Neuronal stem cell (in vitro differentiated cells): ENCODE measurements around the gene RGMB.

Source experiments
- DNase-seq: peaks from one replicate; pipeline ENCODE4 v3.0.0-alpha.2; 2013; ENCODE audit warnings: low spot score
- H2AFZ ChIP-seq: one replicate; pipeline ENCODE4 v1.6.1; 2013; ENCODE audit warnings: mild to moderate bottlenecking, low read length, inconsistent platforms
- H2AK5ac ChIP-seq: 2 replicates; pipeline ENCODE4 v1.6.1; 2013; ENCODE audit warnings: low read depth, mild to moderate bottlenecking, inconsistent platforms, low read length, moderate library complexity, mixed read lengths
- H2BK120ac ChIP-seq: 2 replicates; pipeline ENCODE4 v1.6.1; 2013; ENCODE audit warnings: low read depth, mild to moderate bottlenecking, inconsistent platforms, low read length, moderate library complexity, mixed read lengths
- H2BK12ac ChIP-seq: one replicate; pipeline ENCODE4 v1.6.1; 2013; ENCODE audit warnings: low read length, inconsistent platforms
- H2BK15ac ChIP-seq: 2 replicates; pipeline ENCODE4 v1.6.1; 2013; ENCODE audit warnings: mild to moderate bottlenecking, low read length, inconsistent platforms, mixed read lengths
- H2BK5ac ChIP-seq: one replicate; pipeline ENCODE4 v1.6.1; 2013; ENCODE audit warnings: inconsistent platforms, mild to moderate bottlenecking, low read length, moderate library complexity
- H3K14ac ChIP-seq: one replicate; pipeline ENCODE4 v1.6.1; 2013; ENCODE audit warnings: low read length, inconsistent platforms
- H3K18ac ChIP-seq: 2 replicates; pipeline ENCODE4 v1.6.1; 2013; ENCODE audit warnings: low read length, inconsistent platforms
- H3K23ac ChIP-seq: 2 replicates; pipeline ENCODE4 v1.6.1; 2013; ENCODE audit warnings: low read depth, mild to moderate bottlenecking, mixed read lengths, low read length, inconsistent platforms; ENCODE audit not compliant: poor library complexity
- H3K27ac ChIP-seq: replicated peaks from 3 replicates; pipeline ENCODE4 v1.5.1; 2013; ENCODE audit warnings: low read length, inconsistent platforms
- H3K27me3 ChIP-seq, 3 experiments: 2 replicates each; pipeline ENCODE4 v1.6.1; 2013; ENCODE audit warnings: low read length in 3 of 3, mild to moderate bottlenecking in 2 of 3, inconsistent platforms in 1 of 3, low read depth in 1 of 3, mixed read lengths in 1 of 3, moderate library complexity in 1 of 3; ENCODE audit not compliant: control insufficient read depth in 3 of 3, insufficient read depth in 3 of 3
- H3K36me3 ChIP-seq, 2 donors: replicated peaks in 1 of 2; 2 replicates each; pipeline ENCODE4 v1.6.1; 2013; ENCODE audit warnings: low read length in 2 of 2; ENCODE audit not compliant: control insufficient read depth in 2 of 2, insufficient read depth in 2 of 2
- H3K4ac ChIP-seq: 2 replicates; pipeline ENCODE4 v1.6.1; 2013; ENCODE audit warnings: inconsistent platforms, mild to moderate bottlenecking, low read length, moderate library complexity
- H3K4me1 ChIP-seq, 2 donors: 1 replicate in 1 of 2; 2 replicates in 1 of 2; pipeline ENCODE4 v1.6.1; 2013; ENCODE audit warnings: low read length in 2 of 2, low read depth in 1 of 2; ENCODE audit not compliant: control insufficient read depth in 2 of 2, insufficient read depth in 1 of 2
- H3K4me2 ChIP-seq: one replicate; pipeline ENCODE4 v1.6.1; 2013; ENCODE audit warnings: mild to moderate bottlenecking, low read length, inconsistent platforms; ENCODE audit not compliant: insufficient read depth, poor library complexity, severe bottlenecking
- H3K4me3 ChIP-seq, 2 donors: 2 replicates each; pipeline ENCODE4 v1.5.1; 2013; ENCODE audit warnings: low read length in 2 of 2, mild to moderate bottlenecking in 2 of 2, inconsistent platforms in 1 of 2, moderate library complexity in 1 of 2
- H3K79me1 ChIP-seq: one replicate; pipeline ENCODE4 v1.6.1; 2013; ENCODE audit warnings: low read depth, mild to moderate bottlenecking, inconsistent platforms, low read length, moderate library complexity
- H3K9ac ChIP-seq: one replicate; pipeline ENCODE4 v1.6.1; 2013; ENCODE audit warnings: mild to moderate bottlenecking, low read depth, low read length, inconsistent platforms; ENCODE audit not compliant: poor library complexity
- H3K9me3 ChIP-seq, 2 donors: replicated peaks in 1 of 2; 2 replicates each; pipeline versions ENCODE3 to v1.6.1; 2013; ENCODE audit warnings: low read length in 2 of 2, mild to moderate bottlenecking in 2 of 2, inconsistent platforms in 1 of 2, low read depth in 1 of 2, mixed read lengths in 1 of 2, moderate library complexity in 1 of 2; ENCODE audit not compliant: control insufficient read depth in 2 of 2, insufficient read depth in 1 of 2
- H4K8ac ChIP-seq: one replicate; pipeline ENCODE4 v1.6.1; 2013; ENCODE audit warnings: low read depth, mild to moderate bottlenecking, inconsistent platforms, low read length, moderate library complexity
- H4K91ac ChIP-seq: one replicate; pipeline ENCODE4 v1.6.1; 2013; ENCODE audit warnings: low read length, low read depth, mild to moderate bottlenecking, inconsistent platforms; ENCODE audit not compliant: poor library complexity
- WGBS, 2 donors: extraction: QIAGEN DNeasy Blood & Tissue Kit; methylation state at CpG; one replicate each; pipeline ENCODE4 v1.1.7; 2013; ENCODE audit warnings: missing lambda C conversion rate in 2 of 2, mixed read lengths in 1 of 2; ENCODE audit not compliant: insufficient read length in 2 of 2, insufficient replicate concordance in 1 of 2; ENCODE audit errors: extremely low coverage in 2 of 2; 5-methylcytosine and 5-hydroxymethylcytosine counted together

RGMB gene

DNA sequence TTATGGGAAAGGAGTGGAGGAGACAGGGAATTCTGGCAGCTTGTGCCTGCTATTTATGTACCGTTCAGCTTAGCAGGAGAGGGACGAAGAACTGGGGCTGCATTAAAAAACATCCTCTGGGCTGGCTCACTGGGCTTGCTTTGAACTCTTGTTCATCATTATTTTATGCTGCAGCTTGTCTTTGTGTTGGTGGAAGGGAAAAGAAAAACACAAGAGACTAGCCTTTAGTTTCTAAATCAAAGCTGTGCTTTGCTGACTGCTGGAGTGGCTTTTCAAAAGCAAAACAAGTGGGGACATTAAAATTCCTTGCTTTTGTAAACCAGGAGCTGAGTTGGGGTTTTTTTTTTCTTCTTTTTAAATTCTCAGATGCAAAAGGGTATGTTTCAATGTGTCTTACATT is 5.9 kb upstream of the RGMB start:
- H3K79me1 ChIP-seq, result peaks cover 4% of the 10 kb centered on the region
- H3K9ac ChIP-seq, result no peak overlapping the region
- H3K4me3 ChIP-seq, result no peak overlapping the region
- H3K9me3 ChIP-seq, result peaks cover 0 to 3% of the 10 kb centered on the region in 2 donors
- no peak overlapping the region for H4K8ac ChIP-seq
- H2AK5ac ChIP-seq, result no peak overlapping the region
- H3K18ac ChIP-seq, result no peak overlapping the region
- no peak overlapping the region for H2BK12ac ChIP-seq
- H2AFZ ChIP-seq, result no peak overlapping the region
- H3K4ac ChIP-seq, result no peak overlapping the region
- peak overlapping the region; percentile 23 for H3K27ac ChIP-seq
- no peak overlapping the region for H4K91ac ChIP-seq
- H3K4me1 ChIP-seq, result peaks cover 3 to 10% of the 10 kb centered on the region in 2 donors
- no peak overlapping the region for H3K14ac ChIP-seq
- H3K4me2 ChIP-seq, result no peak overlapping the region
- no peak overlapping the region for H2BK5ac ChIP-seq
- no peak overlapping the region for H2BK15ac ChIP-seq
- DNase-seq, result peak; percentile 45
- H2BK120ac ChIP-seq, result no peak overlapping the region
- H3K23ac ChIP-seq, result no peak overlapping the region
- no CpG with 5 or more reads among the region's 2 CpGs for WGBS, 2 donors
- H3K27me3 ChIP-seq, result no peaks in the 10 kb centered on the region
- H3K36me3 ChIP-seq, result peaks cover 0 to 23% of the 10 kb centered on the region in 2 donors

DNA sequence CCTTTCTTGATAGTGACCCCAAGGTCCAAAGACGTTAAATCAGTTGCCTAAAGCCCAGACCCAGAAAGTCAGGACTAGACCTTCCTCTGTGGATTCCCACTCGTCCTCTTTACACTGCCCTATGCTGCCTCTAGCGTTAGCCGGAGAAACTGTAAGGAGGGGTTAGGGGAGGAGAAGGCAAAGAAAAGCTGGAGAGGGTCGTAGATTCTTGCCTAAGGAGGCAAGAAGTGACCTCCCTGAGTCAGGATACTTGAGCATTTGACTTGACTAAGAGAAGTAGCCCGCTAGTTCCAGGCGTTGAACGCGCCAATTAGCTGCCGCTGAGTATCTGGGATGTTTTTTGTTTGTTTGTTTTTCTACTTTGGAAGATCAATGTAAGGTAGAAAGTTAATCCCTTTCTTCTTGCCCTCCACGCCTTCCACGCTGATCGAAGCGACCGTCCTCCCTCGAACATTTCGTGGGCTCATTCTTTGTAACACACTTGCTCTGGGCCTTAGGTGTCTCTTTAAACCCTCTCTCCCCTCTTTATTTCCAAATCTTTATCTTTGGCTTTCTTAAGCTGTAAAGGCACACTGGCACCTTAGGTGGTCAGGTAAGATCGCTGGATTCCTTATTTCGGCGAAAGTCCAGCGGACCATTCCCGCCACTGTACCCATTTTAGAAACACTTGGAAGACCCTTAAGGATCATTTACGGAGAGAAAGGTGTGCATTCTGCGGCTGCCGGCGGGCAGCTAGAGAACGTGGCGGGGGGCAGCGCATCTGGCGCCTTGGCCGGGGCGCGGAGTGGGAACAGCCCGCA is 5.1 kb upstream of the RGMB start:
- Histone ChIP-seq H3K27ac (peak overlapping the region; percentile 53), H2AK5ac (no peak overlapping the region)

DNA sequence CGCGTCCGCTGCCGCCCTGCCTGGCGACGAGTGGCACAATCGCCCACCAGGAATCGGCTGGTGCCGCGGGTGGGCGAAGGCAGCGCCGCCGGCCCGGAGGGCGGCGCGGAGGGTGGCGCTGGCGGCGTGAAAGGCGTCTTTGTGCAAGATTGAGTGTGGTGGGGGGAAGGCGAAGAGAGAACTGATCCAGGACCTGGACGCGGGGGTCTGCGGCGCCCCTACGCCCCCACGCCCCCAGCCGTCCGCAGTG is 4.6 kb upstream of the RGMB start:
- peak overlapping the region; percentile 95 for H3K4me2 ChIP-seq
- peak overlapping the region; percentile 99 for H3K18ac ChIP-seq
- H2BK120ac ChIP-seq, result peak overlapping the region; percentile 94
- peak overlapping the region; percentile 90 for H2BK5ac ChIP-seq
- H3K79me1 ChIP-seq, result peaks cover 4% of the 10 kb centered on the region
- no peaks in the 10 kb centered on the region for H3K9me3 ChIP-seq
- peak overlapping the region; percentile 81 for H3K4ac ChIP-seq
- H3K4me3 ChIP-seq, result peak overlapping the region; percentile 92 to 93
- H3K14ac ChIP-seq, result peak overlapping the region; percentile 67
- H4K8ac ChIP-seq, result peak overlapping the region; percentile 90
- peak overlapping the region; percentile 90 for H4K91ac ChIP-seq
- H3K36me3 ChIP-seq, result peaks cover 0 to 28% of the 10 kb centered on the region in 2 donors
- H2BK15ac ChIP-seq, result peak overlapping the region; percentile 97
- peak overlapping the region; percentile 53 for H3K27ac ChIP-seq
- H3K9ac ChIP-seq, result peak overlapping the region; percentile 92
- peak overlapping the region; percentile 63 for H2AFZ ChIP-seq
- DNase-seq, result no peak
- H2AK5ac ChIP-seq, result no peak overlapping the region
- peaks cover 4 to 8% of the 10 kb centered on the region in 2 donors for H3K4me1 ChIP-seq
- peak overlapping the region; percentile 53 for H2BK12ac ChIP-seq
- no peaks in the 10 kb centered on the region for H3K27me3 ChIP-seq
- peak overlapping the region; percentile 63 for H3K23ac ChIP-seq
- WGBS, 2 donors, result no CpG with 5 or more reads among the region's 31 CpGs

More for the DNA sequence above, 5.1 kb upstream of the RGMB start:
- Histone ChIP-seq H3K9me3 (peaks cover 0 to 2% of the 10 kb centered on the region in 2 donors), H2BK15ac (peak overlapping the region; percentile 97), H3K79me1 (peaks cover 4% of the 10 kb centered on the region), H2BK120ac (peak overlapping the region; percentile 94), H3K4me3 (peak overlapping the region; percentile 92 to 93), H4K8ac (peak overlapping the region; percentile 90), H3K14ac (peak overlapping the region; percentile 67), H3K23ac (peak overlapping the region; percentile 63), H3K4ac (peak overlapping the region; percentile 81), H3K9ac (peak overlapping the region; percentile 92), H3K4me2 (peak overlapping the region; percentile 95), H3K18ac (peak overlapping the region; percentile 99), H2BK12ac (peak overlapping the region; percentile 53), H3K27me3 (no peaks in the 10 kb centered on the region), H2BK5ac (peak overlapping the region; percentile 90), H3K36me3 (peaks cover 0 to 26% of the 10 kb centered on the region in 2 donors), H2AFZ (peak overlapping the region; percentile 63), H4K91ac (peak overlapping the region; percentile 90), H3K4me1 (peaks cover 4 to 9% of the 10 kb centered on the region in 2 donors)
- no CpG with 5 or more reads among the region's 34 CpGs for WGBS, 2 donors
- peak; percentile 81 for DNase-seq

DNA sequence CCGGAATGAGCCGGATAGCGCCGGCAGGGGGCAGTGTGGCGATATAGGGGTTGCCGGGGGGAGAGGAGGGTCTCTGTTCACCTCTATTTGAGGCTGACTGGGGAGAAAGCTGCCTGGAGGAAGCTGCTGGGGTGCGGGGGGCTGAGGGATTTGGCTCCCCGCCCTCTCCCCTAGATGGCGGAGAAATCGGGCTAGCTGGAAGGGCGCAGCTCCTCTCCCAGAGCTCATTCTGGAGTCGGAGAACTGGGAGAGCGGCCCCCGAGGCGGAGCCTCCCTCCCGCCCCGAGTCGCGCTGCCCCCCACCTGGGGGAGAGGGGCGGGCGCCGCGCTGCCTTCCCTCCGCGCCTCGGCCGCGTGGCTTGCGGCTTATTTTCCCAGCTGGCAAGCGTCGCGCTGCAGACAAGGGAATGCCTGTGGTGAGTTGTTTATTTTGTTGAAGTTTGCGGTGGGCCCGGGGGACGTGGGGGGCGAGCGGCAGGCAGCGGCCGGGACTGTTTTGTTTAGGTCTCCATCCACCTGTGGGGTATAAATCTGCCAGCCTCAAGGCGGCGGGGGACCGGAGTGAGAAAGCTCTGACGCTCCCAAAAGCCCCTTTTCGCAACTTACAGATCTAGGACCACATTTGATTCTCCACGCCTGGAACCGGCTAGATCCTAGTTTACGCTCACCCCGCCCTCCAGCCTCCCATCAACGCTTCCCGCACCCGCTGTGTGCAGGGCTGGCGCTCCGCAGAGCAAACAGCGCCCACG is 4.1 kb upstream of the RGMB start:
- peaks cover 4 to 8% of the 10 kb centered on the region in 2 donors for H3K4me1 ChIP-seq
- peak overlapping the region; percentile 94 for H2BK120ac ChIP-seq
- peaks cover 0 to 33% of the 10 kb centered on the region in 2 donors for H3K36me3 ChIP-seq
- H3K4ac ChIP-seq, result no peak overlapping the region
- peak overlapping the region; percentile 90 for H4K91ac ChIP-seq
- peak overlapping the region; percentile 95 for H3K4me2 ChIP-seq
- WGBS, 2 donors, result no CpG with 5 or more reads among the region's 55 CpGs
- peak overlapping the region; percentile 90 for H2BK5ac ChIP-seq
- peak overlapping the region; percentile 96 for H3K18ac ChIP-seq
- H3K4me3 ChIP-seq, result peak overlapping the region; percentile 92 to 93
- peak overlapping the region; percentile 92 for H3K9ac ChIP-seq
- H3K79me1 ChIP-seq, result peaks cover 4% of the 10 kb centered on the region
- peak overlapping the region; percentile 83 for H2AK5ac ChIP-seq
- H4K8ac ChIP-seq, result no peak overlapping the region
- peak overlapping the region; percentile 63 for H2AFZ ChIP-seq
- H3K27ac ChIP-seq, result peak overlapping the region; percentile 61
- DNase-seq, result peak; percentile 79
- peak overlapping the region; percentile 94 for H3K23ac ChIP-seq
- H2BK15ac ChIP-seq, result peak overlapping the region; percentile 97
- no peaks in the 10 kb centered on the region for H3K9me3 ChIP-seq
- no peaks in the 10 kb centered on the region for H3K27me3 ChIP-seq
- peak overlapping the region; percentile 66 for H2BK12ac ChIP-seq
- H3K14ac ChIP-seq, result peak overlapping the region; percentile 63
